HG02571 (cell line): ENCODE measurements around the gene ALG2.

Experiments used
- ATAC-seq: cut with Tn5 transposase; IDR thresholded peaks from one replicate; pipeline ENCODE4 v1.9.1; 2021; ENCODE audit warnings: mild to moderate bottlenecking, moderate library complexity; ENCODE audit not compliant: unreplicated experiment

The ALG2 gene

GRCh38 chr9:99221621-99222415 is at the start of gene ALG2, which contains the start of gene SEC61B:
ALG2 (minus strand) TSS chr9:99221942; CDS start chr9:99221894, 48 bp downstream.
SEC61B (plus strand) TSS chr9:99222282; CDS start chr9:99222364, 82 bp downstream.
- ATAC-seq: peak; percentile 89

GRCh38 chr9:99270491-99270890 is 48.7 kb upstream of the ALG2 start:
- no peak for ATAC-seq

GRCh38 chr9:99269416-99269815 is 47.7 kb upstream of the ALG2 start:
- no peak for ATAC-seq

GRCh38 chr9:99266255-99267023 is 44.7 kb upstream of the ALG2 start:
- ATAC-seq: peak; percentile 56

GRCh38 chr9:99265691-99266090 is 43.9 kb upstream of the ALG2 start:
- ATAC-seq: no peak

GRCh38 chr9:99264070-99264680 is 42.4 kb upstream of the ALG2 start:
- no peak for ATAC-seq

- ATAC-seq: no peak
Observed at GRCh38 chr9:99262949-99263418, 41.2 kb upstream of the ALG2 start.

- no peak for ATAC-seq
Observed at GRCh38 chr9:99261923-99262322, 40.2 kb upstream of the ALG2 start.

- ATAC-seq: peak; percentile 46
Observed at GRCh38 chr9:99259231-99259918, 37.6 kb upstream of the ALG2 start.

- no peak for ATAC-seq
Observed at GRCh38 chr9:99257723-99258389, 36.1 kb upstream of the ALG2 start.

GRCh38 chr9:99255651-99256050 is 33.9 kb upstream of the ALG2 start:
- ATAC-seq: no peak

GRCh38 chr9:99253772-99254431 is 32.2 kb upstream of the ALG2 start:
- ATAC-seq: peak; percentile 83

GRCh38 chr9:99253134-99253533 is 31.4 kb upstream of the ALG2 start:
- peak; percentile 39 for ATAC-seq

- ATAC-seq: no peak
Observed at GRCh38 chr9:99251157-99251556, 29.4 kb upstream of the ALG2 start.

- no peak for ATAC-seq
Observed at GRCh38 chr9:99249619-99250018, 27.9 kb upstream of the ALG2 start.

- peak; percentile 84 for ATAC-seq
Observed at GRCh38 chr9:99244344-99245260, 22.9 kb upstream of the ALG2 start.

- ATAC-seq: no peak
Observed at GRCh38 chr9:99241106-99241505, 19.4 kb upstream of the ALG2 start.

GRCh38 chr9:99239341-99240060 is 17.8 kb upstream of the ALG2 start:
- no peak for ATAC-seq
